H1 (cell line): Measurements from ENCODE around the gene NRXN3.

ENCODE experiments used
- CEBPB ChIP-seq: IDR thresholded peaks from 2 replicates; pipeline ENCODE4 v1.6.1; 2012; ENCODE audit warnings: low read depth, low read length
- CHD2 ChIP-seq: IDR thresholded peaks from 2 replicates; pipeline ENCODE4 v1.6.1; 2012; ENCODE audit warnings: low read length, improper control_type of control experiment
- CTCF ChIP-seq, 3 experiments: IDR thresholded peaks; 1 replicate in 2 of 3; 2 replicates in 1 of 3; pipeline versions ENCODE4 v1.5.1 to v1.6.1; 2011; ENCODE audit warnings: low read length in 3 of 3, mild to moderate bottlenecking in 3 of 3, inconsistent platforms in 2 of 3, low read depth in 1 of 3, moderate library complexity in 1 of 3; ENCODE audit not compliant: insufficient read depth in 1 of 3; ENCODE audit errors: control extremely low read depth in 1 of 3
- EP300 ChIP-seq, 2 experiments: IDR thresholded peaks; 1 replicate in 1 of 2; 2 replicates in 1 of 2; pipeline ENCODE4 v1.6.1; 2011 to 2012; ENCODE audit warnings: low read depth in 2 of 2, low read length in 2 of 2, mild to moderate bottlenecking in 2 of 2, borderline replicate concordance in 1 of 2, inconsistent platforms in 1 of 2, moderate library complexity in 1 of 2
- EZH2 ChIP-seq: fragments of 200-600 bp; sonication (generic); IDR thresholded peaks from 2 replicates; pipeline ENCODE4 v1.7.1; 2012; ENCODE audit warnings: low read depth, mild to moderate bottlenecking, moderate library complexity, low read length, inconsistent platforms; ENCODE audit not compliant: severe bottlenecking
- GABPA ChIP-seq: IDR thresholded peaks from 2 replicates; pipeline ENCODE4 v1.6.1; 2011; ENCODE audit warnings: mild to moderate bottlenecking, low read length, moderate library complexity, borderline replicate concordance; ENCODE audit not compliant: insufficient read depth
- JUN ChIP-seq: IDR thresholded peaks from 2 replicates; pipeline ENCODE4 v1.6.1; 2011; ENCODE audit warnings: low read depth, mild to moderate bottlenecking, improper control_type of control experiment, low read length
- KDM1A ChIP-seq: fragments of 200-600, 300-600 bp; sonication (generic); IDR thresholded peaks from 2 replicates; pipeline ENCODE4 v1.7.1; 2016; ENCODE audit warnings: mild to moderate bottlenecking, low read length, borderline replicate concordance
- MAFK ChIP-seq: IDR thresholded peaks from 2 replicates; pipeline ENCODE4 v1.6.1; 2012; ENCODE audit warnings: low read depth, mild to moderate bottlenecking, improper control_type of control experiment, low read length
- MAX ChIP-seq: IDR thresholded peaks from 2 replicates; pipeline ENCODE4 v1.6.1; 2012; ENCODE audit warnings: inconsistent platforms
- SIN3A ChIP-seq, 2 experiments: IDR thresholded peaks in 1 of 2; conservative IDR thresholded peaks in 1 of 2; 2 replicates each; pipeline ENCODE4 v1.6.1; 2011 to 2012; ENCODE audit warnings: low read length in 2 of 2, improper control_type of control experiment in 1 of 2, low read depth in 1 of 2, mild to moderate bottlenecking in 1 of 2
- TEAD4 ChIP-seq: IDR thresholded peaks from 2 replicates; pipeline ENCODE4 v1.6.1; 2012; ENCODE audit warnings: low read depth, low read length, inconsistent platforms, mixed read lengths

- TF ChIP-seq MAFK (no peak), CTCF (IDR thresholded peaks at IDR 0.05; ENCODE audit: control extremely low read depth in 1 of 3, insufficient read depth in 1 of 3, low read depth in 1 of 3, low read length in 3 of 3) (peak in 2 of 3 experiments; percentile 19 to 37; a peak in 2 of 4 replicates), EP300 (IDR thresholded peaks at IDR 0.05; ENCODE audit: borderline replicate concordance in 1 of 2, low read depth in 2 of 2, low read length in 2 of 2) (no peak), JUN (no peak), GABPA (no peak), CHD2 (no peak), CEBPB (no peak), EZH2 (no peak), TEAD4 (no peak), SIN3A (conservative IDR thresholded peaks at IDR 0.05 in 1 of 2, IDR thresholded peaks at IDR 0.05 in 1 of 2; ENCODE audit: low read depth in 1 of 2, low read length in 2 of 2) (no peak), MAX (no peak), KDM1A (no peak)
Observed at GRCh38 chr14:78196323-78196722, 26.1 kb downstream of the NRXN3 start.
